Mesenchymal stem cell (in vitro differentiated cells and primary cell): Measurements from ENCODE around the gene OTX2.

Experiments
- DNase-seq: peaks from one replicate; pipeline ENCODE4 v3.0.0-alpha.2; 2013
- H2AFZ ChIP-seq: one replicate; pipeline ENCODE4 v1.6.1; 2013; ENCODE audit warnings: low read depth, mild to moderate bottlenecking, control low read depth, inconsistent platforms, low read length, moderate library complexity
- H2AK5ac ChIP-seq: 2 replicates; pipeline ENCODE4 v1.6.1; 2013; ENCODE audit warnings: low read length, moderate library complexity, mild to moderate bottlenecking, inconsistent platforms; ENCODE audit not compliant: severe bottlenecking
- H2BK120ac ChIP-seq: one replicate; pipeline ENCODE4 v1.6.1; 2013; ENCODE audit warnings: low read depth, mild to moderate bottlenecking, inconsistent platforms, low read length, moderate library complexity
- H2BK12ac ChIP-seq, 2 experiments: one replicate each; pipeline ENCODE4 v1.6.1; 2013; ENCODE audit warnings: inconsistent platforms in 2 of 2, low read length in 2 of 2, mild to moderate bottlenecking in 2 of 2, moderate library complexity in 2 of 2, control low read depth in 1 of 2
- H2BK15ac ChIP-seq: one replicate; pipeline ENCODE4 v1.6.1; 2013; ENCODE audit warnings: mild to moderate bottlenecking, low read depth, inconsistent platforms; ENCODE audit not compliant: poor library complexity, severe bottlenecking
- H2BK5ac ChIP-seq: 2 replicates; pipeline ENCODE4 v1.6.1; 2013; ENCODE audit warnings: low read depth, mild to moderate bottlenecking, low read length, control low read depth, inconsistent platforms; ENCODE audit not compliant: poor library complexity, severe bottlenecking
- H3K14ac ChIP-seq, 2 experiments: one replicate each; pipeline ENCODE4 v1.6.1; 2013; ENCODE audit warnings: inconsistent platforms in 2 of 2, low read length in 2 of 2, control low read depth in 1 of 2, mild to moderate bottlenecking in 1 of 2, moderate library complexity in 1 of 2
- H3K18ac ChIP-seq, 2 experiments: one replicate each; pipeline ENCODE4 v1.6.1; 2013; ENCODE audit warnings: inconsistent platforms in 2 of 2, low read length in 2 of 2, control low read depth in 1 of 2, low read depth in 1 of 2, mild to moderate bottlenecking in 1 of 2
- H3K23ac ChIP-seq, 2 experiments: one replicate each; pipeline ENCODE4 v1.6.1; 2013; ENCODE audit warnings: inconsistent platforms in 2 of 2, low read length in 2 of 2, mild to moderate bottlenecking in 2 of 2, moderate library complexity in 2 of 2, control low read depth in 1 of 2
- H3K27ac ChIP-seq: 2 replicates; pipeline ENCODE4 v1.5.1; 2013; ENCODE audit warnings: mild to moderate bottlenecking, moderate library complexity, low read length, control low read depth, inconsistent platforms; ENCODE audit not compliant: poor library complexity, severe bottlenecking
- H3K27me3 ChIP-seq, 2 experiments: 2 replicates each; pipeline versions ENCODE4 v1.6.1 to v1.7.0; 2013; ENCODE audit warnings: low read length in 2 of 2, mild to moderate bottlenecking in 2 of 2, moderate library complexity in 2 of 2, control low read depth in 1 of 2, inconsistent platforms in 1 of 2; ENCODE audit not compliant: control insufficient read depth in 1 of 2, insufficient read depth in 1 of 2
- H3K36me3 ChIP-seq, 2 experiments: 2 replicates each; pipeline versions ENCODE4 v1.6.1 to v1.7.0; 2013; ENCODE audit warnings: low read length in 2 of 2, control low read depth in 1 of 2, inconsistent platforms in 1 of 2, low read depth in 1 of 2, mild to moderate bottlenecking in 1 of 2; ENCODE audit not compliant: insufficient read depth in 2 of 2, control insufficient read depth in 1 of 2
- H3K4ac ChIP-seq, 2 experiments: one replicate each; pipeline ENCODE4 v1.6.1; 2013; ENCODE audit warnings: inconsistent platforms in 2 of 2, low read length in 2 of 2, mild to moderate bottlenecking in 2 of 2, moderate library complexity in 2 of 2, control low read depth in 1 of 2, low read depth in 1 of 2
- H3K4me1 ChIP-seq: 2 replicates; pipeline ENCODE4 v1.6.1; 2013; ENCODE audit warnings: low read depth, low read length, control low read depth; ENCODE audit not compliant: control insufficient read depth, insufficient read depth
- H3K4me2 ChIP-seq: 2 replicates; pipeline ENCODE4 v1.6.1; 2013; ENCODE audit warnings: low read length, mild to moderate bottlenecking, inconsistent platforms; ENCODE audit not compliant: poor library complexity, severe bottlenecking
- H3K4me3 ChIP-seq, 2 experiments: 2 replicates each; pipeline versions ENCODE4 v1.5.1 to v1.7.0; 2013; ENCODE audit warnings: low read length in 2 of 2, mild to moderate bottlenecking in 2 of 2, control low read depth in 1 of 2, low read depth in 1 of 2; ENCODE audit not compliant: insufficient read depth in 1 of 2
- H3K79me1 ChIP-seq: replicated peaks from 2 replicates; pipeline ENCODE4 v1.6.1; 2013; ENCODE audit warnings: mild to moderate bottlenecking, control low read depth, low read length, inconsistent platforms; ENCODE audit not compliant: poor library complexity, severe bottlenecking
- H3K9ac ChIP-seq: 2 replicates; pipeline ENCODE4 v1.7.0; 2013; ENCODE audit warnings: mild to moderate bottlenecking, low read length, moderate library complexity
- H3K9me3 ChIP-seq: 2 replicates; pipeline ENCODE4 v1.7.0; 2013; ENCODE audit warnings: mild to moderate bottlenecking, low read length; ENCODE audit not compliant: control insufficient read depth
- H4K8ac ChIP-seq: one replicate; pipeline ENCODE4 v1.6.1; 2013; ENCODE audit warnings: inconsistent platforms, mild to moderate bottlenecking, low read length, moderate library complexity
- H4K91ac ChIP-seq: one replicate; pipeline ENCODE4 v1.6.1; 2013; ENCODE audit warnings: mild to moderate bottlenecking, low read length, inconsistent platforms
- WGBS: methylation state at CpG from one replicate; pipeline ENCODE4 v1.1.7; 2013; ENCODE audit warnings: mixed read lengths; 5-methylcytosine and 5-hydroxymethylcytosine counted together

The OTX2 gene

GRCh38 chr14:56808383-56809269 is 1.7 kb downstream of the OTX2 start:
- no peak overlapping the region for H2BK120ac ChIP-seq
- H3K4ac ChIP-seq: no peak overlapping the region
- H3K4me1 ChIP-seq: peaks cover 21% of the 10 kb centered on the region
- WGBS: 1% methylated on average over 65 of the region's 71 CpGs
- H3K9me3 ChIP-seq: peaks cover 5% of the 10 kb centered on the region
- no peaks in the 10 kb centered on the region for H3K36me3 ChIP-seq
- H3K9ac ChIP-seq: no peak overlapping the region
- DNase-seq: peak; percentile 10
- no peak overlapping the region for H2AFZ ChIP-seq
- peak overlapping the region; percentile 62 for H3K4me2 ChIP-seq
- H2AK5ac ChIP-seq: no peak overlapping the region
- no peak overlapping the region for H3K23ac ChIP-seq
- peak overlapping the region in 1 of 2 experiments; percentile 62 for H3K4me3 ChIP-seq
- no peaks in the 10 kb centered on the region for H3K79me1 ChIP-seq
- H4K8ac ChIP-seq: no peak overlapping the region
- no peak overlapping the region for H3K14ac ChIP-seq
- H2BK12ac ChIP-seq: no peak overlapping the region
- no peak overlapping the region for H2BK5ac ChIP-seq
- H3K27me3 ChIP-seq: peaks cover 97 to 100% of the 10 kb centered on the region in 2 experiments
- no peak overlapping the region for H2BK15ac ChIP-seq
- no peak overlapping the region for H4K91ac ChIP-seq
- no peak overlapping the region for H3K18ac ChIP-seq
- H3K27ac ChIP-seq: no peak overlapping the region

GRCh38 chr14:56808110-56808382 is 2.2 kb downstream of the OTX2 start:
- no peak overlapping the region for H3K9ac ChIP-seq
- H2AFZ ChIP-seq: no peak overlapping the region
- no peak overlapping the region for H2BK120ac ChIP-seq
- no peak overlapping the region for H4K91ac ChIP-seq
- H3K36me3 ChIP-seq: no peaks in the 10 kb centered on the region
- H3K79me1 ChIP-seq: no peaks in the 10 kb centered on the region
- DNase-seq: no peak
- H3K9me3 ChIP-seq: peaks cover 5% of the 10 kb centered on the region
- WGBS: under 1% methylated on average over 13 of the region's 16 CpGs
- H2BK5ac ChIP-seq: no peak overlapping the region
- H3K4me1 ChIP-seq: peaks cover 21% of the 10 kb centered on the region
- no peak overlapping the region for H2AK5ac ChIP-seq
- H3K27ac ChIP-seq: no peak overlapping the region
- no peak overlapping the region for H2BK15ac ChIP-seq
- no peak overlapping the region for H2BK12ac ChIP-seq
- H3K4ac ChIP-seq: no peak overlapping the region
- H3K4me3 ChIP-seq: peak overlapping the region in 1 of 2 experiments; percentile 62
- H3K23ac ChIP-seq: no peak overlapping the region
- H3K27me3 ChIP-seq: peaks cover 97 to 100% of the 10 kb centered on the region in 2 experiments
- H3K14ac ChIP-seq: no peak overlapping the region
- H4K8ac ChIP-seq: no peak overlapping the region
- peak overlapping the region; percentile 62 for H3K4me2 ChIP-seq
- no peak overlapping the region for H3K18ac ChIP-seq

DNA sequence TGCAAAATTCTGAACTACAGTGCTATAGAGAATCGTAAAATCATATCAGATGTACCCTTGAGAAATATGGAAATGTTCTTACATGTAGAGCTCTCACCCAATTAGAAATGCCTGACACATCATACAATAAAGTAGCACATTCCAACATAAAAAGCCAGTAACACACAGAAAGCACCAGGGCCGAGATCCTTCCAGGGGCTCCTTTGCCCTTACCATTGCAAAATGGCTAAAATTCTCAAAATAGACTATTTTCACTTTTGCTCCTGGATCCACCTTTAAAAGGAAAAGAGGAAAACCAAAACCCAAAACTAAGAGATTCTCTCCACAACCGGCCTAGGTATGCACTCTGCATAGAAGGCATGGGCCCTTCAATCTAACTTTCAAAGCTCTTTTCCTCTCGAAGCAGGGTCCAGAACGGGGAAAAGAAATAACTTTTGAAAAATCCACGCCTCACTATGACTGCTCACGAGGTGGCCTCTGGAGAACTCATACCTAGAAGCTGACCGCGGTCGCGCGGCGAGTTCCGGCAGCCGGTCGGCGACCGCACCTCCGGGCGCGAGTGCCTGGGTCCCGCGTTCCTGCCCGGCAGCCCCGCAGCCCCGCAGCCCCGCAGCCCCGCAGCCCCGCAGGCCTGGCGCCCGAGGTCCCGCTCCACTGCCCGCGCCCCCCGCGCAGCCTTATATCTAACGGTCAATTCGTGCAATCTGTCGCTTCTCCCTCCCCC is 2.7 kb downstream of the OTX2 start:
- no peak overlapping the region for H3K14ac ChIP-seq
- no peak overlapping the region for H3K18ac ChIP-seq
- H3K4me2 ChIP-seq: peak overlapping the region; percentile 50
- no peaks in the 10 kb centered on the region for H3K79me1 ChIP-seq
- H3K9ac ChIP-seq: no peak overlapping the region
- no peak overlapping the region for H2BK5ac ChIP-seq
- no peak overlapping the region for H3K23ac ChIP-seq
- peaks cover 19% of the 10 kb centered on the region for H3K4me1 ChIP-seq
- peaks cover 5% of the 10 kb centered on the region for H3K9me3 ChIP-seq
- no peak overlapping the region for H2BK120ac ChIP-seq
- H3K4ac ChIP-seq: no peak overlapping the region
- no peak overlapping the region for H4K8ac ChIP-seq
- H2BK12ac ChIP-seq: no peak overlapping the region
- DNase-seq: no peak
- 2% methylated on average over 38 of the region's 39 CpGs for WGBS
- no peak overlapping the region for H4K91ac ChIP-seq
- H2BK15ac ChIP-seq: no peak overlapping the region
- H2AFZ ChIP-seq: no peak overlapping the region
- H3K27ac ChIP-seq: no peak overlapping the region
- H3K27me3 ChIP-seq: peaks cover 97 to 100% of the 10 kb centered on the region in 2 experiments
- no peaks in the 10 kb centered on the region for H3K36me3 ChIP-seq
- H2AK5ac ChIP-seq: no peak overlapping the region
- H3K4me3 ChIP-seq: peak overlapping the region in 1 of 2 experiments; percentile 62

DNA sequence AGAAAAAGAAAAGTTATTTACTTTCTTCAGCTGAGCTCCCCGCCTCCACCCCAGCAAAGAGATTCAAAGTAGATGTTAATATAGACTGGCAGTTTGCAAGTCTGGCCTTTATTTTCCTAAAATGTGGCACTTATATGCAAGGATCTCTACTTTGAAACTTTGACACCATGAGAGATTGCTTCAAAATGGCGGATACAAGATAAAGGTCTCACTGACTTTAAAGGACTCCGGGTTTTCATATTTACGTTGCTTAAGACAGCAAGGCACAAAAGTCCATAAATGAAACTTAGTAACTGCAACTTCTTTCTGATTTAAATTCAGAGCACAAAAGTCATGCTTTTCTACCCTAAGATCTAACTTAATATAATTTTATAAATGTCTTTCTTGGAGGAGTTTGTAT is 3.5 kb downstream of the OTX2 start:
- Histone ChIP-seq H2BK5ac (no peak overlapping the region), H3K9me3 (peaks cover 5% of the 10 kb centered on the region), H3K23ac (no peak overlapping the region), H3K36me3 (no peaks in the 10 kb centered on the region), H4K91ac (no peak overlapping the region), H3K4me3 (no peak overlapping the region), H2BK12ac (no peak overlapping the region), H3K27ac (no peak overlapping the region), H3K27me3 (peaks cover 97 to 100% of the 10 kb centered on the region in 2 experiments), H2AK5ac (no peak overlapping the region), H2BK15ac (no peak overlapping the region), H3K4me2 (no peak overlapping the region), H4K8ac (no peak overlapping the region), H3K4me1 (peaks cover 16% of the 10 kb centered on the region), H3K14ac (no peak overlapping the region), H2AFZ (no peak overlapping the region), H3K9ac (no peak overlapping the region), H2BK120ac (no peak overlapping the region), H3K4ac (no peak overlapping the region), H3K79me1 (no peaks in the 10 kb centered on the region), H3K18ac (no peak overlapping the region)
- no peak for DNase-seq
- WGBS: 24% methylated on average over 4 of the region's 4 CpGs
